GM12872 (cell line): ENCODE data around the gene HBEGF.

Source experiments
- TF ChIP-seq, protein P1 (sequence below): IDR thresholded peaks from 3 replicates; pipeline ENCODE4 v1.5.1; 2011; ENCODE audit warnings: low read depth, mild to moderate bottlenecking, low read length, moderate library complexity; ENCODE audit not compliant: insufficient read depth

Gene HBEGF

GRCh38 chr5:140381972-140382371, 35.6 kb upstream of the HBEGF start:
- TF ChIP-seq, protein P1, sequence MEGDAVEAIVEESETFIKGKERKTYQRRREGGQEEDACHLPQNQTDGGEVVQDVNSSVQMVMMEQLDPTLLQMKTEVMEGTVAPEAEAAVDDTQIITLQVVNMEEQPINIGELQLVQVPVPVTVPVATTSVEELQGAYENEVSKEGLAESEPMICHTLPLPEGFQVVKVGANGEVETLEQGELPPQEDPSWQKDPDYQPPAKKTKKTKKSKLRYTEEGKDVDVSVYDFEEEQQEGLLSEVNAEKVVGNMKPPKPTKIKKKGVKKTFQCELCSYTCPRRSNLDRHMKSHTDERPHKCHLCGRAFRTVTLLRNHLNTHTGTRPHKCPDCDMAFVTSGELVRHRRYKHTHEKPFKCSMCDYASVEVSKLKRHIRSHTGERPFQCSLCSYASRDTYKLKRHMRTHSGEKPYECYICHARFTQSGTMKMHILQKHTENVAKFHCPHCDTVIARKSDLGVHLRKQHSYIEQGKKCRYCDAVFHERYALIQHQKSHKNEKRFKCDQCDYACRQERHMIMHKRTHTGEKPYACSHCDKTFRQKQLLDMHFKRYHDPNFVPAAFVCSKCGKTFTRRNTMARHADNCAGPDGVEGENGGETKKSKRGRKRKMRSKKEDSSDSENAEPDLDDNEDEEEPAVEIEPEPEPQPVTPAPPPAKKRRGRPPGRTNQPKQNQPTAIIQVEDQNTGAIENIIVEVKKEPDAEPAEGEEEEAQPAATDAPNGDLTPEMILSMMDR: no peak

DNA sequence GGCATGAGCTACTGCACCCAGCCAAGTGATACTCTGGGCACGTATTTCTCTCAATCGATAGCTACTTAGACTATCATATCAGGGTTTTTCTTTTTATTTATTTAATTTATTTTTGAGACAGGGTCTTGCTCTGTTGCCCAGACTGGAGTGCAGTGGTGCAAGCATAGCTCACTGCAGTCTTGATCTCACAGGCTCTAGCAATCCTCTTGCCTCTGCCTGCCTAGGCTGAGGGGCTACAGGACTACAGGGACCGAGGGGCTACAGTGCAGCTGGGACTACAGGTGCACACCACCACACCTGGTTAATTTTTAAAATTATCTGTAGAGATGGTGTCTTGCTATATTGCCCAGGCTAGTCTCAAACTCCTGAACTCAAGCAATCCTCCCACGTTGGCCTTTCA, 34.9 kb upstream of the HBEGF start:
- TF ChIP-seq, protein P1: no peak

- TF ChIP-seq, protein P1: peak; percentile 89
These were observed 26.6 kb upstream of the HBEGF start for GRCh38 chr5:140372971-140373487.

- TF ChIP-seq, protein P1: no peak
These were observed 25.2 kb upstream of the HBEGF start for GRCh38 chr5:140371356-140372151.

DNA sequence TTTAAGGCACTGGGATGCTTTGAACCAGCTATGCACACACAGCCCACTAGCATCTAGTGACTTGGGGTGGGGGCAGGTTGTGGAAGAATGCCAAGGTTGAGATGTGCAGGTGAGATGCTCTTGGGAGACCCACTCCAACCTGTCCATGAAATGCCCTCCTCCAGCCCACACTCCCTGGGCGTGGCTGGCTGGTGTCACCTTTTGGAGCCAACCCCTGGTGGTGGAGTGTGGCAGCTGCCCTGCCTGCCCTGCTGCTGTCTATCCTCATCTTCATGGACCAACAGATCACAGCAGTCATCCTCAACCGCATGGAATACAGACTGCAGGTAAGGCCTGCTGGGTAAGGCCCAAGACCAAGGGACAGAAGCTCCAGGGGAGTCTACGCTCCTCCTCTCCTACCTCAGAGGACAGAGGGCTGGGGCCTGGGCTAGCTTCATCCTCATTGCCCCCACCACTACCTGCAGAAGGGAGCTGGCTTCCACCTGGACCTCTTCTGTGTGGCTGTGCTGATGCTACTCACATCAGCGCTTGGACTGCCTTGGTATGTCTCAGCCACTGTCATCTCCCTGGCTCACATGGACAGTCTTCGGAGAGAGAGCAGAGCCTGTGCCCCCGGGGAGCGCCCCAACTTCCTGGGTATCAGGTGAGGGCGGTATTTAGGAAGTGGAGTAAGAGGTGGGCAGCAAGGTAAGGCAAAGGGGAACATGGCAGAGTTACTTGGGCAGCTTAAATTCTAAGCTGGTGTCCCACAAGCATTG, 21.0 kb upstream of the HBEGF start:
- TF ChIP-seq, protein P1: peak; percentile 31; the same call in 2 of the 3 replicates

- TF ChIP-seq, protein P1: no peak
These were observed 20.3 kb upstream of the HBEGF start for GRCh38 chr5:140366589-140367255.

DNA sequence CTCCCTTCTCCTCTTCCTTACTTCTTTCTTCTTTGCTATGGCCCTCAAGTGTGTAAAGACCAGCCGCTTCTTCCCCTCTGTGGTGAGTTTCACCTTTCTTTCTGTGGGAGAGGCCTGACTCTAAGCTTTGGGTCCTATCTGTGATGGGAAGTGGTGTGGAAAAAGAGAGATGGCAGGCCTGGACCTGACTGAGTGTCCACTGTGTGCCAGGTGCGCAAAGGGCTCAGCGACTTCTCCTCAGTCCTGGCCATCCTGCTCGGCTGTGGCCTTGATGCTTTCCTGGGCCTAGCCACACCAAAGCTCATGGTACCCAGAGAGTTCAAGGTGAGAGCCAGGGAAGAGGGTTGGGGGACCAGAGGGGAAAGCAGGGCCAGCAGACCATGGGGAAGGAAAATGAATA, 19.5 kb upstream of the HBEGF start:
- TF ChIP-seq, protein P1: no peak
